SH-SY5Y (cell line): ENCODE data around the gene WDR37.

Experiments
- GATA2 ChIP-seq: IDR thresholded peaks from 2 replicates; pipeline ENCODE4 v1.6.1; 2011; ENCODE audit warnings: mild to moderate bottlenecking, low read depth, low read length
- GATA3 ChIP-seq: IDR thresholded peaks from 2 replicates; pipeline ENCODE4 v1.6.1; 2011; ENCODE audit warnings: low read depth, mild to moderate bottlenecking, low read length, moderate library complexity

DNA sequence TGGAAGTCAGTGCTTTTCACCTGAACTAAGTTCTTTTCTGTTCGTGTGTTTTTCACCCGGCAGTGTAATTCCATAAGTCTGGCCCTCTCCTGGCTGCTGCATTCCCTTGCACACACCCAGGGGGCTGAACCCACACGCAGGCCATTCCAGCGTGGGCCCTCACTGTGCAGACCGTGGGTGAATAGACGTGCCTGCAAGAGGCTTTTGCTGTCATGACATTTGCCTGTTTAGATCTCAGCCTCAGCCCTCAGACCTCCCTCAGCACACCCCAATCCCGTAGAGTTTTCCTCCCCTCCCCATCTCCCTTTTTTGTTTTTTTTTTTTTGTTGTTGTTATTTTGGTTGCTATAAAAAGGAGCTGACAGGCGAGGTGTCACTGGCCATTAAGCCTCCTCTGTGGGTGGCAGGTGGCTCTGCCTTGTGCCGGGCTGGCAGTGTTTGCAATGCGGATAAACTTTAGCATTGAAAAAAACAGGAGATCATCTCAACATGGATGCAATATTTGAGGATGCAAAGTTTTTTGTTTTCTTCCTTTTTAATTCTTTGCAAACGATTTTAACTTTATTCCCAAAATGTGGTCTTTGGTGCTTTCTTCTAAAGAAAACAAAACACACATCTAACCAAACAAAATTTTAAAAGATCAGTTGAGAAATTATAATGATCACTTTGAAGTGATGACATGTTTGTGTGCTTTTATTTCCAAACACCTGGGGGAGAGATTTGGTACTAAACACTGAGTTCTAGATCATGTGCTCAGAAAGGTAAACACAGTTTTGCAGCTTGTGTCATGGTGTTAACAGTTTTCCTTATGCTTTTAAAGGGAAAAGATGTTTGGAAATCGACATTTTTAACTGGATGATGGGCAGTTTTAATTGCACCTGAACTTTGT lies 58.8 kb downstream of the WDR37 start:
- TF ChIP-seq GATA3 (no peak), GATA2 (no peak)
